Ovary (tissue), 3 donors: ENCODE results near the gene PPP6R3.

Source experiments
- CTCF ChIP-seq, 3 donors: fragments of 450-650 bp in 2 of 3; fragments of 200-600 bp in 1 of 3; IDR thresholded peaks; one replicate each; pipeline versions ENCODE4 v1.5.1 to v1.8.0; 2016 to 2022; ENCODE audit warnings: antibody characterized with exemption in 3 of 3, mild to moderate bottlenecking in 1 of 3
- EP300 ChIP-seq: sonication (generic); formaldehyde crosslinking; IDR thresholded peaks from one replicate; pipeline ENCODE4 v1.6.1; 2017; ENCODE audit warnings: antibody characterized with exemption
- POLR2A ChIP-seq: fragments of 450-650 bp; IDR thresholded peaks from one replicate; pipeline ENCODE4 v1.6.1; 2017; ENCODE audit warnings: antibody characterized with exemption, mild to moderate bottlenecking, moderate library complexity
- donor health status: DM: no; HTN: no; CAD: no.

GRCh38 chr11:68524681-68525080, 64.1 kb downstream of the PPP6R3 start:
- TF ChIP-seq CTCF (IDR thresholded peaks at IDR 0.05) (no peak), POLR2A (no peak), EP300 (no peak)
